ENCODE data around the gene NHLH2.

DNA sequence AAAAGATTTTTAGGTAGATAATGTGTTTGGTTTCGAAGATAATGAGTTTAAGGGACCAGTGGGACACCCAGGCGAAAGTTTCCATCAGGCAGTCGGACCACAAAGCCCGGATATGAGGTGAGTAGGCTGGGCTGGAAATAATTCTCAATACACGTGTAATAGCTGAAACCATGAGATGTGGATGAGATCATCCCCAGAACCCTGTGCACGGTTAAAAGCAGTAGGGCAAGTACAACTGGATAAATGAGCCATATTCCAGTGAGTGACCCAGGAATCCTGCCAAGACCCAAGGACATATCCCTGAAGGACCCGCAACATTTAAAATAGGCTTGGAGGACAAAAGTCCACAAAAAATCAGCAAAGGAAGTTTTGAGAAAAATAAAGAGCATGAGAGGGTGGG lies 21.5 kb upstream of the NHLH2 start:
- TF ChIP-seq CTCF (IDR thresholded peaks at IDR 0.05; ENCODE audit: insufficient read depth, low read length, poor library complexity, severe bottlenecking) (no peak), EZH2phosphoT487 (conservative IDR thresholded peaks at IDR 0.05; ENCODE audit: low read length) (no peak)

Data from SU-DHL-6 (cell line).